Measurements from ENCODE around the gene CSNK1E.

CSNK1E gene

GRCh38 chr22:38260761-38261681 lies 56.2 kb downstream of the CSNK1E start:
- no peak for DNase-seq (ENCODE audit: low read depth, low spot score)
- Histone ChIP-seq H3K27me3 (ENCODE audit: insufficient read depth, insufficient read length) (no peaks in the 10 kb centered on the region), H3K4me1 (ENCODE audit: insufficient read depth, insufficient read length) (no peaks in the 10 kb centered on the region), H3K4me3 (ENCODE audit: insufficient read length, low read depth) (no peak overlapping the region), H3K9ac (ENCODE audit: insufficient read length, low read depth) (no peak overlapping the region), H3K9me3 (ENCODE audit: insufficient read depth, low read length) (no peaks in the 10 kb centered on the region), H3K36me3 (ENCODE audit: insufficient read depth, insufficient read length, low read length) (peaks cover 35% of the 10 kb centered on the region)
- TF ChIP-seq ZNF274 (IDR thresholded peaks at IDR 0.05; ENCODE audit: low read depth, low read length) = no peak
- TF ChIP-seq SUZ12 (IDR thresholded peaks at IDR 0.05; ENCODE audit: extremely low read depth, insufficient read depth, insufficient read length) = no peak
- TF ChIP-seq YY1 (IDR thresholded peaks at IDR 0.05; ENCODE audit: insufficient read depth, insufficient read length) = no peak

GRCh38 chr22:38259370-38259769 lies 57.9 kb downstream of the CSNK1E start:
- no peak overlapping the region for H3K9ac ChIP-seq (ENCODE audit: insufficient read length, low read depth)
- H3K4me3 ChIP-seq (ENCODE audit: insufficient read length, low read depth) = no peak overlapping the region
- no peaks in the 10 kb centered on the region for H3K27me3 ChIP-seq (ENCODE audit: insufficient read depth, insufficient read length)

GRCh38 chr22:38258895-38259294 lies 58.3 kb downstream of the CSNK1E start:
- Histone ChIP-seq H3K27me3 (ENCODE audit: insufficient read depth, insufficient read length) (no peaks in the 10 kb centered on the region), H3K4me3 (ENCODE audit: insufficient read length, low read depth) (no peak overlapping the region), H3K9me3 (ENCODE audit: insufficient read depth, low read length) (no peaks in the 10 kb centered on the region), H3K36me3 (ENCODE audit: insufficient read depth, insufficient read length, low read length) (peaks cover 16% of the 10 kb centered on the region), H3K4me1 (ENCODE audit: insufficient read depth, insufficient read length) (no peaks in the 10 kb centered on the region), H3K9ac (ENCODE audit: insufficient read length, low read depth) (no peak overlapping the region)
- DNase-seq (ENCODE audit: low read depth, low spot score) = no peak
- TF ChIP-seq YY1 (IDR thresholded peaks at IDR 0.05; ENCODE audit: insufficient read depth, insufficient read length) = no peak
- no peak for TF ChIP-seq ZNF274 (IDR thresholded peaks at IDR 0.05; ENCODE audit: low read depth, low read length)
- no peak for TF ChIP-seq SUZ12 (IDR thresholded peaks at IDR 0.05; ENCODE audit: extremely low read depth, insufficient read depth, insufficient read length)

More at GRCh38 chr22:38259370-38259769, 57.9 kb downstream of the CSNK1E start:
- Histone ChIP-seq H3K4me1 (ENCODE audit: insufficient read depth, insufficient read length) (no peaks in the 10 kb centered on the region), H3K36me3 (ENCODE audit: insufficient read depth, insufficient read length, low read length) (peaks cover 21% of the 10 kb centered on the region), H3K9me3 (ENCODE audit: insufficient read depth, low read length) (no peaks in the 10 kb centered on the region)
- TF ChIP-seq YY1 (IDR thresholded peaks at IDR 0.05; ENCODE audit: insufficient read depth, insufficient read length) (no peak), SUZ12 (IDR thresholded peaks at IDR 0.05; ENCODE audit: extremely low read depth, insufficient read depth, insufficient read length) (no peak), ZNF274 (IDR thresholded peaks at IDR 0.05; ENCODE audit: low read depth, low read length) (no peak)
- DNase-seq (ENCODE audit: low read depth, low spot score) = no peak

- Histone ChIP-seq H3K36me3 (ENCODE audit: insufficient read depth, insufficient read length, low read length) (peaks cover 9% of the 10 kb centered on the region), H3K9ac (ENCODE audit: insufficient read length, low read depth) (no peak overlapping the region), H3K4me1 (ENCODE audit: insufficient read depth, insufficient read length) (no peaks in the 10 kb centered on the region), H3K9me3 (ENCODE audit: insufficient read depth, low read length) (no peaks in the 10 kb centered on the region), H3K4me3 (ENCODE audit: insufficient read length, low read depth) (no peak overlapping the region), H3K27me3 (ENCODE audit: insufficient read depth, insufficient read length) (no peaks in the 10 kb centered on the region)
- TF ChIP-seq SUZ12 (IDR thresholded peaks at IDR 0.05; ENCODE audit: extremely low read depth, insufficient read depth, insufficient read length) (no peak), ZNF274 (IDR thresholded peaks at IDR 0.05; ENCODE audit: low read depth, low read length) (no peak), YY1 (IDR thresholded peaks at IDR 0.05; ENCODE audit: insufficient read depth, insufficient read length) (no peak)
- DNase-seq (ENCODE audit: low read depth, low spot score) = no peak
These were observed 59.5 kb downstream of the CSNK1E start for GRCh38 chr22:38257650-38258250.

- DNase-seq (ENCODE audit: low read depth, low spot score) = no peak
- Histone ChIP-seq H3K36me3 (ENCODE audit: insufficient read depth, insufficient read length, low read length) (peaks cover 7% of the 10 kb centered on the region), H3K4me3 (ENCODE audit: insufficient read length, low read depth) (no peak overlapping the region), H3K4me1 (ENCODE audit: insufficient read depth, insufficient read length) (no peaks in the 10 kb centered on the region), H3K9ac (ENCODE audit: insufficient read length, low read depth) (no peak overlapping the region), H3K27me3 (ENCODE audit: insufficient read depth, insufficient read length) (no peaks in the 10 kb centered on the region), H3K9me3 (ENCODE audit: insufficient read depth, low read length) (no peaks in the 10 kb centered on the region)
- TF ChIP-seq ZNF274 (IDR thresholded peaks at IDR 0.05; ENCODE audit: low read depth, low read length) = no peak
- no peak for TF ChIP-seq YY1 (IDR thresholded peaks at IDR 0.05; ENCODE audit: insufficient read depth, insufficient read length)
- TF ChIP-seq SUZ12 (IDR thresholded peaks at IDR 0.05; ENCODE audit: extremely low read depth, insufficient read depth, insufficient read length) = no peak
These were observed 60.1 kb downstream of the CSNK1E start for GRCh38 chr22:38257181-38257580.

- Histone ChIP-seq H3K36me3 (ENCODE audit: insufficient read depth, insufficient read length, low read length) (peaks cover 4% of the 10 kb centered on the region), H3K4me3 (ENCODE audit: insufficient read length, low read depth) (no peak overlapping the region), H3K4me1 (ENCODE audit: insufficient read depth, insufficient read length) (no peaks in the 10 kb centered on the region), H3K27me3 (ENCODE audit: insufficient read depth, insufficient read length) (no peaks in the 10 kb centered on the region), H3K9ac (ENCODE audit: insufficient read length, low read depth) (no peak overlapping the region), H3K9me3 (ENCODE audit: insufficient read depth, low read length) (no peaks in the 10 kb centered on the region)
- TF ChIP-seq YY1 (IDR thresholded peaks at IDR 0.05; ENCODE audit: insufficient read depth, insufficient read length) = no peak
- TF ChIP-seq ZNF274 (IDR thresholded peaks at IDR 0.05; ENCODE audit: low read depth, low read length) = no peak
- TF ChIP-seq SUZ12 (IDR thresholded peaks at IDR 0.05; ENCODE audit: extremely low read depth, insufficient read depth, insufficient read length) = no peak
- DNase-seq (ENCODE audit: low read depth, low spot score) = no peak
These were observed 61.5 kb downstream of the CSNK1E start for GRCh38 chr22:38255697-38256096.

GRCh38 chr22:38251341-38251692 lies 65.9 kb downstream of the CSNK1E start:
- Histone ChIP-seq H3K36me3 (ENCODE audit: insufficient read depth, insufficient read length, low read length) (peaks cover 30% of the 10 kb centered on the region), H3K4me3 (ENCODE audit: insufficient read length, low read depth) (no peak overlapping the region), H3K4me1 (ENCODE audit: insufficient read depth, insufficient read length) (no peaks in the 10 kb centered on the region), H3K9me3 (ENCODE audit: insufficient read depth, low read length) (no peaks in the 10 kb centered on the region), H3K27me3 (ENCODE audit: insufficient read depth, insufficient read length) (no peaks in the 10 kb centered on the region), H3K9ac (ENCODE audit: insufficient read length, low read depth) (no peak overlapping the region)
- no peak for DNase-seq (ENCODE audit: low read depth, low spot score)
- no peak for TF ChIP-seq ZNF274 (IDR thresholded peaks at IDR 0.05; ENCODE audit: low read depth, low read length)
- TF ChIP-seq SUZ12 (IDR thresholded peaks at IDR 0.05; ENCODE audit: extremely low read depth, insufficient read depth, insufficient read length) = no peak
- no peak for TF ChIP-seq YY1 (IDR thresholded peaks at IDR 0.05; ENCODE audit: insufficient read depth, insufficient read length)

Data from NT2/D1 (cell line).